ENCODE measurements around the gene RIPPLY3.

The RIPPLY3 gene

GRCh38 chr21:37063433-37063832 is 56.9 kb downstream of the RIPPLY3 start:
- no peak for TF ChIP-seq CTCF (conservative IDR thresholded peaks at IDR 0.05; ENCODE audit: low read length)
- no peak for DNase-seq (ENCODE audit: low read depth)
- H3K4me3 ChIP-seq (ENCODE audit: low read length), result no peak overlapping the region

- no peak for TF ChIP-seq CTCF (conservative IDR thresholded peaks at IDR 0.05; ENCODE audit: low read length)
- DNase-seq (ENCODE audit: low read depth), result no peak
- H3K4me3 ChIP-seq (ENCODE audit: low read length), result no peak overlapping the region
Measured at GRCh38 chr21:37064841-37065240, 58.3 kb downstream of the RIPPLY3 start.

GRCh38 chr21:37065561-37066177 is 59.2 kb downstream of the RIPPLY3 start:
- no peak for DNase-seq (ENCODE audit: low read depth)
- TF ChIP-seq CTCF (conservative IDR thresholded peaks at IDR 0.05; ENCODE audit: low read length), result no peak
- no peak overlapping the region for H3K4me3 ChIP-seq (ENCODE audit: low read length)
